ENCODE data around the gene LSR. TPM values are rescaled to one million over a fixed set of nuclear protein-coding genes. Genes with fewer than 3 reads are reported as not detected.
A peak's percentile ranks its signal among the peaks of the same experiment; 100 is the strongest.

LSR gene
- total and polyA plus RNA-seq, 7 donors = 1.7 to 5.2 (median 2.4) TPM

DNA sequence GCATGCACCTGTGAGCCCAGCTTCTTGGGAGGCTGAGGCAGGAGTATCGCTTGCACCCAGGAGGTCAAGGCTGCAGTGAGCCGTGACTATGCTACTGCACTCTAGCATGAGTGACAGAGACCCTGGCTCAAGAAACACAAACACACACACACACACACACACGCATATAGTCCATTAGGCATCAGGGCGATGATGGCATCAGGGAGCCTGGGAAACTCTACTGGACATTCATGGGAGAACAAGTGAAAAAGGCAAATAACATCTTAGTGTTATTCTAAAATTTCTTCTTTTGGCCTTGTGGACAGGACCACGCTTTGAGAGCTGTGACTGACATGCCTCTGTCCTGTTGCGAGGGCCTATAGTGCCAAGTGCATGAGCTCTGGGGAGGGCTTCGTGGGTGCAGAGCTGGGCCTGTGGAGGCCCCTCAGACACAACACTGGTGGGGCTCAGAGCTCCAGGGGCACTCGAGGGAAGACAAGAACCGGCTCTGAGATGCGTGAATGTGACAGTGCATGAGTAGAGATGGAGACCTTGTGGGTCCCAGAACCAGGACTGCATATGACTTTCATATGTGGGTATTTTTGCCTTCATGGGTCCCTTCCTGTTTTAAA, 12.0 kb downstream of the LSR start:
- 68 to 76% (median 72%) methylated on average over 10 of the region's 10 CpGs for WGBS, 3 donors
- no peak for DNase-seq
- intact Hi-C loops (cut with DNase I) = loop anchor here (10.0 kb wide), 2 partner anchors 116 to 196 kb away; partner anchors contain the start of gene FXYD7 (in 1 of the 2)
- Histone ChIP-seq H3K4me3 (no peak overlapping the region), H3K36me3 (ENCODE audit: insufficient read depth in 1 of 2, low read depth in 1 of 2) (no peaks in the 10 kb centered on the region), H3K4me1 (peaks cover 12% of the 10 kb centered on the region), H3K27ac (no peak overlapping the region), H3K27me3 (ENCODE audit: insufficient read depth in 3 of 3, low read length in 2 of 3) (peaks cover 0 to 12% (median 2%) of the 10 kb centered on the region in 3 donors), H3K9me3 (no peaks in the 10 kb centered on the region)
- no peak for ATAC-seq
- TF ChIP-seq, protein P1, sequence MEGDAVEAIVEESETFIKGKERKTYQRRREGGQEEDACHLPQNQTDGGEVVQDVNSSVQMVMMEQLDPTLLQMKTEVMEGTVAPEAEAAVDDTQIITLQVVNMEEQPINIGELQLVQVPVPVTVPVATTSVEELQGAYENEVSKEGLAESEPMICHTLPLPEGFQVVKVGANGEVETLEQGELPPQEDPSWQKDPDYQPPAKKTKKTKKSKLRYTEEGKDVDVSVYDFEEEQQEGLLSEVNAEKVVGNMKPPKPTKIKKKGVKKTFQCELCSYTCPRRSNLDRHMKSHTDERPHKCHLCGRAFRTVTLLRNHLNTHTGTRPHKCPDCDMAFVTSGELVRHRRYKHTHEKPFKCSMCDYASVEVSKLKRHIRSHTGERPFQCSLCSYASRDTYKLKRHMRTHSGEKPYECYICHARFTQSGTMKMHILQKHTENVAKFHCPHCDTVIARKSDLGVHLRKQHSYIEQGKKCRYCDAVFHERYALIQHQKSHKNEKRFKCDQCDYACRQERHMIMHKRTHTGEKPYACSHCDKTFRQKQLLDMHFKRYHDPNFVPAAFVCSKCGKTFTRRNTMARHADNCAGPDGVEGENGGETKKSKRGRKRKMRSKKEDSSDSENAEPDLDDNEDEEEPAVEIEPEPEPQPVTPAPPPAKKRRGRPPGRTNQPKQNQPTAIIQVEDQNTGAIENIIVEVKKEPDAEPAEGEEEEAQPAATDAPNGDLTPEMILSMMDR (IDR thresholded peaks at IDR 0.05) = no peak

DNA sequence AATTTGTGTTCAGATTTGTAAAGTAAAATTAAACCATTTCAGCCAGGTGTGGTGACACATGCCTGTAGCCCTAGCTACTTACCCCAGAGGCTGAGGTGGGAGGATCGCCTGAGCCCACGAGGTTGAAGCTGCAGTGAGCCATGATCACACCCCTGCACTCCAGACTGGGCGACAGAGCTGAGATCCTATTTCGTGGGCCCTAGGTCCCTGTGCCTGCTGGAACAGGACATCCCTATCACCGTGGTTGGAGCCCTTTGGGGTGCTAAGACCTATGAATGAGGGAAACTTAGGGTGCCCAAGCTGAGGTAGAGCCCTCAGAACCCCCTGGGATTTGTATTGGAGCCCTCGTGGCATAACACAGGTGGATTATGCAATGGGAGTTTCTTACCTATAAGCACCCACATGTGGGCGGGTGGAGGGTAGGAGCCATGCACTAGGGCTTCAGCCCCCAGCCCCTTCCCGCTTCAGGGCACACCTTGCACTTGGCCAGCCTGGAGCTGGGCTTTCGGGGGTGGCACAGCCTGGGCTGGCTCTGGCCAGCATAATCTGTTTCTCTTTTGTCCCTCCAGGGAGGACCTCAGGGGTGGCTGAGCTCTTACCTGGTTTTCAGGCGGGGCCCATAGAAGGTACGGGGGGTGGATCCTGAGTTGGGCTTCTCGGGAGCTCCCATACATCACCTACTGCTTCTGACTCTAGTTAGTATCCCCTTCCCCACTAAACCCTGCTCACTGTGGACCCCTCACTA, 12.7 kb downstream of the LSR start:
- TF ChIP-seq, protein P1 (IDR thresholded peaks at IDR 0.05) = no peak
- 49 to 66% (median 55%) methylated on average over 12 of the region's 12 CpGs for WGBS, 3 donors
- Histone ChIP-seq H3K36me3 (ENCODE audit: insufficient read depth in 1 of 2, low read depth in 1 of 2) (no peaks in the 10 kb centered on the region), H3K4me1 (peaks cover 19% of the 10 kb centered on the region), H3K9me3 (no peaks in the 10 kb centered on the region), H3K27ac (no peak overlapping the region), H3K27me3 (ENCODE audit: insufficient read depth in 3 of 3, low read length in 2 of 3) (peaks cover 0 to 9% (median 0%) of the 10 kb centered on the region in 3 donors), H3K4me3 (no peak overlapping the region)
- DNase-seq = peak in 1 of 2 donors; percentile 48
- ATAC-seq = peak in 1 of 4 donors; percentile 9
- intact Hi-C loops (cut with DNase I) = loop anchor here (10.0 kb wide), 2 partner anchors 117 to 197 kb away; partner anchors contain the start of gene FXYD7 (in 1 of the 2)

DNA sequence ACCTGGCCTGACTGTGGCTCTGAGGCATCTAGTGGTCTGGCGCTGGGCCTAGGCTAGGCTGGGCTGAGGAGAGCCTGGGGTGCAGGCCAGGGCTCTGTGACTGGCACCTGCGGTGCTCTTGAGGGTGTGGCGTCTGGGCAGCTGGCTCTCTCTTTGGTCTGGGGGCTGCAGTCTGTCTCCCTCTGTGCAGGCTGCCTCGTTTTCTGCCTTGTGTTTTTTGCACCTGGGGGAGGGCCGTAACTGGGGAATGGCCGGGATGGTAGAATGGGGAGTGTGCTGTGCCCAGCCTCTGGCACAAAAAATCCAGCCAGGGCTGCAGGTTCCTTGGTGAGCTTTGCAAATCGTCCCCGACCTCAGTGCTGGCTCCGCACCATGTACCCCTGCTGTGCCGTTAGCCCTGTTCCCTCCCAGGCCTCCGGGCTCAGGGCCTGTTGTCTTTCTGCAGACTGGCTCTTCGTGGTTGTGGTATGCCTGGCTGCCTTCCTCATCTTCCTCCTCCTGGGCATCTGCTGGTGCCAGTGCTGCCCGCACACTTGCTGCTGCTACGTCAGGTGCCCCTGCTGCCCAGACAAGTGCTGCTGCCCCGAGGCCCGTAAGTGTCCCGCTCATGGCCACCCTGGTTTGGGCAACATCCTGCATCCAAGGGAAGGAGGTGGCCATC, 13.4 kb downstream of the LSR start:
- Histone ChIP-seq H3K4me3 (no peak overlapping the region), H3K4me1 (peaks cover 24% of the 10 kb centered on the region), H3K36me3 (ENCODE audit: insufficient read depth in 1 of 2, low read depth in 1 of 2) (no peaks in the 10 kb centered on the region), H3K27me3 (ENCODE audit: insufficient read depth in 3 of 3, low read length in 2 of 3) (peaks cover 0 to 2% (median 0%) of the 10 kb centered on the region in 3 donors), H3K27ac (no peak overlapping the region), H3K9me3 (no peaks in the 10 kb centered on the region)
- ATAC-seq (peak in 1 of 4 donors; percentile 31), DNase-seq (peak in 1 of 2 donors; percentile 55)
- WGBS, 3 donors = 29 to 45% (median 35%) methylated on average over 17 of the region's 17 CpGs
- intact Hi-C loops (cut with DNase I) = loop anchor here (10.0 kb wide), 2 partner anchors 117 to 197 kb away; partner anchors contain the start of gene FXYD7 (in 1 of the 2)
- TF ChIP-seq, protein P1 (IDR thresholded peaks at IDR 0.05) = no peak

DNA sequence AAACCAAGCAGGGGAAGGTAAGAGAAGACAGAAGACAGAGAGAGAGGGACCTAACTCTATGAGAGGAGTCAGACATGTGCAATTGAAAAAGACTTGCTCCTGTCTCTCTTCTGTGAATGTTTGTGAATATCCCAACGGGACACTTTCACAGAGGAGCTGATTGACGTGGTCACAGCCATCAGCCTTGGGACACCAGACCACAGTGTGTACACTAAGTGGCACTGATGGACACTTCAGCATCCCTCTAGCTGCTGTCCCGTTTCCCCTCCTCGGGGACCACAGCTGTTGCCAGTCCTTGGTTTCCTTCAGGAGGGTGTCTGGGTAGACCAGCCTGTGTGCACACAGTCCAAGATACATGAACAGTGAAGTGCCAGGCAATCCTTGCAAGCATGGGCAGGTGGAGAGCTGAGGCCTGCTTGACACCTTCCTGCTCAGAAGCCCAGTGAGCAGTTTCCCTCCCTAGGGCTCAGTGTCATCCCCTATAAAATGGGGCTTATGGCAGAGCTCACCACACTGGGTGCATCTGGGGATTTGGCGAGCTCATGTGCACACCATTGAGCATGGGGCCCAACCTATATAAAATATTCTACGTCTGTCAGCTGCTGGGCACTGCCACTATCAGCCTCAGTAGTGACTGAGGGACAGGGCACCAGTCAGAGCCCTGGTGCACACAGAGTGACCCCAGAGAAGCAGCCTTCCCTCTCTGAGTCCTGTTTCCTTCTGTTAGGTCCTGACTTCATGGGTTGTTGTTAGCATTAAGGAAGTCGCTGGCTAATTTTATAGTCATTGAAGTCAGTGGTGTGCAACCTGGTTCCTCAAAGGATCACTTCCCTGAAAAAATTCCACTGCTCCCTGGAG, 15.7 kb downstream of the LSR start:
- peaks cover 24% of the 10 kb centered on the region for H3K4me1 ChIP-seq
- TF ChIP-seq, protein P1 (IDR thresholded peaks at IDR 0.05) = no peak
- ATAC-seq (no peak), DNase-seq (peak in 1 of 2 donors; percentile 50)
- H3K36me3 ChIP-seq (ENCODE audit: insufficient read depth in 1 of 2, low read depth in 1 of 2) = no peaks in the 10 kb centered on the region
- H3K9me3 ChIP-seq = no peaks in the 10 kb centered on the region
- H3K4me3 ChIP-seq = no peak overlapping the region
- WGBS, 3 donors = 41 to 51% (median 42%) methylated on average over 7 of the region's 7 CpGs
- no peaks in the 10 kb centered on the region for H3K27me3 ChIP-seq (ENCODE audit: insufficient read depth in 3 of 3, low read length in 2 of 3)
- intact Hi-C loops (cut with DNase I) = loop anchor here (5.0 to 10.0 kb wide), 3 partner anchors 120 to 200 kb away; partner anchors contain the start of gene FXYD7 (in 2 of the 2)
- no peak overlapping the region for H3K27ac ChIP-seq
